GM12878 (cell line): ENCODE measurements around the gene AP1S1. TPM values are rescaled to one million over a fixed set of nuclear protein-coding genes. Genes with fewer than 3 reads are reported as not detected.

ENCODE experiments used
- BCL11A ChIP-seq: IDR thresholded peaks from 2 replicates; pipeline ENCODE4 v1.6.1; 2011; ENCODE audit warnings: low read depth, low read length
- CREM ChIP-seq: IDR thresholded peaks from 2 replicates; pipeline ENCODE4 v1.6.1; 2014; ENCODE audit warnings: antibody characterized with exemption, low read depth
- DPF2 ChIP-seq: fragments of 450-650 bp; IDR thresholded peaks from 2 replicates; pipeline ENCODE4 v1.6.1; 2017; ENCODE audit warnings: mild to moderate bottlenecking
- EGR1 ChIP-seq, 2 experiments: IDR thresholded peaks; 1 replicate in 1 of 2; 2 replicates in 1 of 2; pipeline ENCODE4 v1.6.1; 2011 to 2012; ENCODE audit warnings: low read depth in 2 of 2, low read length in 2 of 2, borderline replicate concordance in 1 of 2, mild to moderate bottlenecking in 1 of 2, moderate library complexity in 1 of 2
- EP300 ChIP-seq, 2 experiments: fragments of 150-350 bp in 1 of 2; IDR thresholded peaks; 2 replicates each; pipeline ENCODE4 v1.6.1; 2011 to 2012; ENCODE audit warnings: low read depth in 2 of 2, low read length in 2 of 2, borderline replicate concordance in 1 of 2, improper control_type of control experiment in 1 of 2, inconsistent platforms in 1 of 2; ENCODE audit not compliant: control insufficient read depth in 1 of 2
- HCFC1 ChIP-seq: fragments of 150-350 bp; IDR thresholded peaks from 2 replicates; pipeline ENCODE4 v1.6.1; 2014; ENCODE audit warnings: low read length
- HDAC6 ChIP-seq: fragments of 200-600 bp; sonication (generic); IDR thresholded peaks from one replicate; pipeline ENCODE4 v1.8.0; 2017; ENCODE audit warnings: antibody characterized with exemption; ENCODE audit not compliant: unreplicated experiment
- HDGF ChIP-seq: fragments of 450-650 bp; IDR thresholded peaks from 2 replicates; pipeline ENCODE4 v1.6.1; 2016; ENCODE audit warnings: antibody characterized with exemption
- IKZF2 ChIP-seq, 2 experiments: fragments of 450-650 bp; IDR thresholded peaks; 2 replicates each; pipeline ENCODE4 v1.6.1; 2017; ENCODE audit warnings: mild to moderate bottlenecking in 2 of 2, moderate library complexity in 2 of 2
- IRF3 ChIP-seq: fragments of 450-650 bp; IDR thresholded peaks from 2 replicates; pipeline ENCODE4 v1.6.1; 2014; ENCODE audit warnings: mild to moderate bottlenecking
- MTA2 ChIP-seq: fragments of 450-650 bp; IDR thresholded peaks from 2 replicates; pipeline ENCODE4 v1.6.1; 2016; ENCODE audit warnings: low read depth, mild to moderate bottlenecking, moderate library complexity
- NKRF ChIP-seq: fragments of 450-650 bp; conservative IDR thresholded peaks from 2 replicates; pipeline ENCODE4 v1.6.1; 2017; ENCODE audit warnings: mild to moderate bottlenecking, moderate library complexity
- NRF1 ChIP-seq: conservative IDR thresholded peaks from 2 replicates; pipeline ENCODE4 v1.6.1; 2011; ENCODE audit warnings: mild to moderate bottlenecking, low read depth, low read length, improper control_type of control experiment
- PKNOX1 ChIP-seq: fragments of 450-650 bp; IDR thresholded peaks from 2 replicates; pipeline ENCODE4 v1.6.1; 2016; ENCODE audit warnings: mild to moderate bottlenecking
- RCOR1 ChIP-seq: conservative IDR thresholded peaks from 2 replicates; pipeline ENCODE4 v1.6.1; 2012; ENCODE audit warnings: low read depth, low read length, improper control_type of control experiment
- REST ChIP-seq: IDR thresholded peaks from 2 replicates; pipeline ENCODE4 v1.6.1; 2012; ENCODE audit warnings: mild to moderate bottlenecking, low read depth, low read length
- RFX5 ChIP-seq: IDR thresholded peaks from 2 replicates; pipeline ENCODE4 v1.6.1; 2011; ENCODE audit warnings: low read depth, low read length, improper control_type of control experiment
- RUNX3 ChIP-seq: IDR thresholded peaks from 2 replicates; pipeline ENCODE4 v1.6.1; 2012; ENCODE audit warnings: low read length, inconsistent platforms
- SP1 ChIP-seq: IDR thresholded peaks from one replicate; pipeline ENCODE4 v1.6.1; 2011; ENCODE audit warnings: low read depth, low read length
- SUZ12 ChIP-seq: fragments of 200-600 bp; sonication (generic); IDR thresholded peaks from one replicate; pipeline ENCODE4 v1.6.1; 2018; ENCODE audit warnings: antibody characterized with exemption, mild to moderate bottlenecking; ENCODE audit not compliant: unreplicated experiment
- ZZZ3 ChIP-seq: IDR thresholded peaks from 2 replicates; pipeline ENCODE4 v1.6.1; 2011; ENCODE audit warnings: low read depth; ENCODE audit not compliant: control insufficient read depth, insufficient read length
- polyA plus RNA-seq, 11 experiments: library from polyadenylated mRNA; depleted of rRNA in 4 of 11; unstranded in 6 of 11; stranded (reverse) in 5 of 11; fragments of >200 nt; fragmentation: Nextera tagmentation in 4 of 11; fragmentation: Illumina TruSeq in 1 of 11; extraction: Ambion mirVana in 4 of 11; extraction: Trizol in 1 of 11; gene quantifications; 1 replicate in 1 of 11; 2 replicates in 10 of 11; pipeline versions ENCODE4 v1.2.1 to v1.2.3, GENCODE V29; 2011 to 2016; ENCODE audit warnings: inconsistent platforms in 2 of 11, missing spikeins in 2 of 11, low read depth in 1 of 11
- total RNA-seq, 4 experiments: library from RNA; depleted of rRNA in 3 of 4; stranded (reverse); fragments of >200 nt in 3 of 4; fragmentation: Illumina TruSeq in 1 of 4; extraction: Trizol in 1 of 4; gene quantifications; 2 replicates each; pipeline versions ENCODE4 v1.2.1 to v1.2.3, GENCODE V29; 2013 to 2021

AP1S1 gene
- total and polyA plus RNA-seq, 10 of the 15 experiments (the other 5 are each of a cell fraction or from before 2014, with no cell fraction given): 2.5 to 121 (median 54.9) TPM

GRCh38 chr7:101125989-101126650 lies 28.2 kb upstream of the AP1S1 start (continued):
- TF ChIP-seq NKRF (no peak), SUZ12 (no peak), RCOR1 (no peak), NRF1 (no peak), HDAC6 (no peak), IKZF2 (IDR thresholded peaks at IDR 0.05) (peak; percentile 80 to 84), RFX5 (no peak), EP300 (IDR thresholded peaks at IDR 0.05; ENCODE audit: borderline replicate concordance in 1 of 2, control insufficient read depth in 1 of 2, low read depth in 2 of 2, low read length in 2 of 2) (peak in 1 of 2 experiments; percentile 41; a peak in 1 of 4 replicates), EGR1 (IDR thresholded peaks at IDR 0.05; ENCODE audit: borderline replicate concordance in 1 of 2, low read depth in 2 of 2, low read length in 2 of 2) (no peak), MTA2 (0 out of 2 replicates have a peak, but pooled peaks have one; percentile 25), ZZZ3 (no peak), SP1 (no peak), PKNOX1 (no peak), HDGF (no peak), CREM (no peak), IRF3 (no peak), RUNX3 (peak; percentile 31), HCFC1 (no peak), BCL11A (no peak), REST (no peak), DPF2 (peak; percentile 73; the same call in 1 of the 2 replicates)
